Endothelial cell of umbilical vein (primary cell): ENCODE results near the gene RFC2. TPM values are rescaled to one million over a fixed set of nuclear protein-coding genes. Genes with fewer than 3 reads are reported as not detected.
A peak's percentile ranks its signal among the peaks of the same experiment; 100 is the strongest.
"Not testable (repeated sequence)": the region's sequence is repeated elsewhere in the genome, so short reads cannot be mapped to it uniquely, and the experiment has no call there.

Experiments
- BruUV-seq: library from RNA; stranded (reverse); fragments of 400-500 nt; replicated peaks from 2 replicates; lab custom pipeline; 2021; lab: Mats Ljungman, UMichigan
- CTCF ChIA-PET: fragments of 300-600, 350-600 bp; sonication (Branson Sonifier 250); formaldehyde crosslinking; loops from one replicate; lab custom pipeline; 2021; ENCODE audit warnings: antibody characterized with exemption, inconsistent platforms; lab: Charles Lee
- POLR2A ChIA-PET: fragments of 300-600, 350-600 bp; sonication (Branson Sonifier 250); formaldehyde crosslinking; loops from one replicate; lab custom pipeline; 2021; ENCODE audit warnings: antibody characterized with exemption, inconsistent platforms; lab: Charles Lee
- DNase-seq: peaks from one replicate; pipeline ENCODE4 v3.0.0-alpha.2; 2011; ENCODE audit warnings: low read depth, low spot score
- FAIRE-seq: peaks from 2 replicates; lab custom pipeline; 2011; peaks lifted over from hg19 to GRCh38; lab: Jason Lieb, UNC
- H2AFZ ChIP-seq: 2 replicates; pipeline ENCODE4 v1.6.0; 2012; ENCODE audit warnings: low read depth, low read length, control low read depth, inconsistent platforms
- H3K27ac ChIP-seq: 2 replicates; pipeline ENCODE4 v1.5.1; 2011; ENCODE audit warnings: low read depth, mild to moderate bottlenecking, control low read depth, low read length, moderate library complexity; ENCODE audit not compliant: insufficient read depth
- H3K27me3 ChIP-seq, 2 experiments: 2 replicates each; pipeline versions ENCODE4 v1.6.0 to v1.6.1; 2011; ENCODE audit warnings: low read length in 2 of 2, mixed read lengths in 1 of 2; ENCODE audit not compliant: control insufficient read depth in 2 of 2, insufficient read depth in 2 of 2
- H3K36me3 ChIP-seq, 2 experiments: 2 replicates in 1 of 2; 3 replicates in 1 of 2; pipeline ENCODE4 v1.5.1; 2011; ENCODE audit warnings: low read length in 2 of 2, mild to moderate bottlenecking in 1 of 2, moderate library complexity in 1 of 2; ENCODE audit not compliant: control insufficient read depth in 2 of 2, insufficient read depth in 2 of 2; ENCODE audit errors: extremely low read depth in 1 of 2
- H3K4me1 ChIP-seq: 3 replicates; pipeline ENCODE4 v1.5.1; 2011; ENCODE audit warnings: mild to moderate bottlenecking, low read length; ENCODE audit not compliant: control insufficient read depth, insufficient read depth; ENCODE audit errors: extremely low read depth
- H3K4me2 ChIP-seq: 2 replicates; pipeline ENCODE4 v1.6.1; 2011; ENCODE audit warnings: low read length, control low read depth, mixed read lengths; ENCODE audit not compliant: insufficient read depth
- H3K4me3 ChIP-seq, 3 experiments: fragments of 200-600 bp in 1 of 3; sonication (generic), shearing (Covaris generic) in 1 of 3; replicated peaks in 1 of 3; 2 replicates each; pipeline ENCODE4 v1.5.1; 2011 to 2016; ENCODE audit warnings: control low read depth in 3 of 3, low read length in 3 of 3, mild to moderate bottlenecking in 2 of 3, inconsistent platforms in 1 of 3, low read depth in 1 of 3, moderate library complexity in 1 of 3; ENCODE audit not compliant: insufficient read depth in 1 of 3
- H3K79me2 ChIP-seq: 2 replicates; pipeline ENCODE4 v1.6.0; 2012; ENCODE audit warnings: low read length, inconsistent platforms; ENCODE audit not compliant: control insufficient read depth, insufficient read depth
- H3K9ac ChIP-seq: replicated peaks from 2 replicates; pipeline ENCODE3; 2011; ENCODE audit warnings: low read length, control low read depth; ENCODE audit not compliant: insufficient read depth; ENCODE audit errors: extremely low read depth
- H3K9me1 ChIP-seq: replicated peaks from 3 replicates; pipeline ENCODE4 v1.6.0; 2011; ENCODE audit warnings: mild to moderate bottlenecking, low read length; ENCODE audit not compliant: control insufficient read depth, insufficient read depth; ENCODE audit errors: extremely low read depth
- H3K9me3 ChIP-seq: replicated peaks from 2 replicates; pipeline ENCODE4 v1.5.1; 2012; ENCODE audit warnings: low read length, inconsistent platforms; ENCODE audit not compliant: control insufficient read depth, insufficient read depth
- H4K20me1 ChIP-seq: replicated peaks from 2 replicates; pipeline ENCODE3; 2011; ENCODE audit warnings: mild to moderate bottlenecking, low read length; ENCODE audit not compliant: control insufficient read depth, insufficient read depth; ENCODE audit errors: extremely low read depth
- EZH2 ChIP-seq: IDR thresholded peaks from 2 replicates; pipeline ENCODE4 v1.6.1; 2012; ENCODE audit warnings: borderline replicate concordance, low read depth, mild to moderate bottlenecking, moderate library complexity, low read length, inconsistent platforms; ENCODE audit not compliant: severe bottlenecking
- FOS ChIP-seq: IDR thresholded peaks from 2 replicates; pipeline ENCODE4 v1.6.1; 2011; ENCODE audit warnings: mild to moderate bottlenecking, low read length, moderate library complexity, borderline replicate concordance; ENCODE audit not compliant: insufficient read depth
- JUN ChIP-seq: IDR thresholded peaks from 2 replicates; pipeline ENCODE4 v1.6.1; 2011; ENCODE audit warnings: borderline replicate concordance, low read depth; ENCODE audit not compliant: insufficient read length, insufficient read depth
- MYC ChIP-seq: IDR thresholded peaks from one replicate; pipeline ENCODE4 v1.6.1; 2011; ENCODE audit warnings: mild to moderate bottlenecking, low read depth, low read length
- POLR2A ChIP-seq: IDR thresholded peaks from 2 replicates; pipeline ENCODE4 v1.6.1; 2012; ENCODE audit warnings: low read depth, mild to moderate bottlenecking, control low read depth, low read length
- POLR2AphosphoS5 ChIP-seq: IDR thresholded peaks from 2 replicates; pipeline ENCODE4 v1.6.1; 2012; ENCODE audit warnings: low read depth, mild to moderate bottlenecking, control low read depth, low read length, moderate library complexity; ENCODE audit not compliant: insufficient read depth
- dilution Hi-C: fragments of 300-500 bp; cut with MboI; formaldehyde crosslinking; loops from one replicate; pipeline ENCODE4 v1.15.0; 2019; ENCODE audit warnings: low sequenced_read_pairs; ENCODE audit not compliant: extremely low pct_ligation_motif_present
- intact Hi-C: fragments of 100-400 bp; cut with micrococcal nuclease; formaldehyde crosslinking; loops from one replicate; pipeline ENCODE4 v1.10.0; 2022
- polyA plus RNA-seq, 4 experiments: library from polyadenylated mRNA; depleted of rRNA in 3 of 4; stranded (reverse) in 3 of 4; unstranded in 1 of 4; fragments of >200 nt; gene quantifications; 2 replicates each; pipeline versions ENCODE4 v1.2.1 to v1.2.3, GENCODE V29; 2011 to 2012; ENCODE audit warnings: missing spikeins in 1 of 4
- total RNA-seq: library from RNA; stranded (reverse); gene quantifications from 2 replicates; pipeline ENCODE4 v1.2.3, GENCODE V29; 2021
- TF ChIP-seq, protein P1 (sequence below): IDR thresholded peaks from 2 replicates; pipeline ENCODE4 v1.6.1; 2011; ENCODE audit not compliant: insufficient read depth, insufficient read length

The RFC2 gene
- total and polyA plus RNA-seq, 2 donors (not counting 3 experiments of a cell fraction or from before 2014, with no cell fraction given): 24.4 to 44.3 TPM

DNA sequence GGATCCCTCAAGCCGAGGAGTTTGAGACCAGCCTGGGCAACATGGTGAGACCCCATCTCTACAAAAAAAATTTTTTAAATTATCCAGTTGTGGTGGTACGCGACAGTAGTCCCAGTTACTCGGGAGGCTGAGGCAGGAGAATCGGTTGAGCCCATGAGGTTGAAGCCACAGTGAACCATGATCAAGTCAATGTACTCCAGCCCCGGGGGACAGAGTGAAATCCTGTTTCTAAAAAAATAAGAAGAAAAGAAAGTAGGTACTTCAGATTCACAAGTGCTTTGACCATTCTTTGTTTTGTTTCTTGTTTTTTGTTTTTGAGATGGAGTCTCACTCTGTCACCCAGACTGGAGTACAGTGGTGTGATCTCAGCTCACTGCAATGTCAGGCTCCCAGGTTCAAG, 1.3 kb upstream of the RFC2 start:
- H3K36me3 ChIP-seq, H3K27ac ChIP-seq, POLR2A ChIA-PET, H3K27me3 ChIP-seq, H3K9me3 ChIP-seq, H2AFZ ChIP-seq, FAIRE-seq, H3K9ac ChIP-seq, dilution Hi-C loops, H4K20me1 ChIP-seq, intact Hi-C loops, BruUV-seq, H3K9me1 ChIP-seq, DNase-seq: not testable (repeated sequence)
- peaks cover 15% of the 10 kb centered on the region for H3K79me2 ChIP-seq
- H3K4me1 ChIP-seq: peaks cover 22% of the 10 kb centered on the region
- peak overlapping the region; percentile 44 for H3K4me2 ChIP-seq
- peak overlapping the region in 1 of 3 experiments; percentile 75 for H3K4me3 ChIP-seq
- CTCF ChIA-PET: interaction anchor here (0.9 to 1.9 kb wide), 2 partner anchors 9 to 49 kb away, joined by 4 to 13 read pairs; no protein-coding TSS in a partner anchor

DNA sequence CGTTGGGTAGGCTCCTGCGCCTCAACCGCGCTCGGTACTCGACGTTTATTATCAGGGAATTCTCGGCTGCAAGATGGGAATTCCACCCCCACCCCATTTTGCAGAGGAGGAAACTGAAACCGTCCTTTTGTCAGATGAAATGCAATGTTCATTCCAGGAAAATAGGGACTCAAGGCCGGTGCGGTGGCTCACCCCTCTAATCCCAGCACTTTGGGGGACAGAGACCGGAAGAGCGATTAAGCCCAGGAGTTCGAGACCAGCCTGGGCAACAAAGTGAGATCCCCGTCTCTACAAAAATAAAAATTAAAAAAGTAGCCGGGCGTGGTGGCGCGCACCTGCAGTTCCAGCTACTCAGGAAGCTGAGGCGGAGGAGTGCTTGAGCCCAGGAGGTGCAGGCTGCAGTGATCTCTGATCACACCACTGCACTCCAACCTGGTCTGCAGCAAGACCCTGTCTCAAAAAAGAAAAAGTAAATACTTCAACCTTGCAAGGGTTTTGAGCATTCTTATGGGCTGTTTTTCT, 720 bp upstream of the RFC2 start:
- Histone ChIP-seq H3K79me2 (peaks cover 15% of the 10 kb centered on the region), H3K9me3 (no peaks in the 10 kb centered on the region), H3K9me1 (no peaks in the 10 kb centered on the region), H3K36me3 (peaks cover 0 to 2% of the 10 kb centered on the region in 2 experiments), H2AFZ (peak overlapping the region; percentile 93), H3K27me3 (no peaks in the 10 kb centered on the region), H3K4me3 (peak overlapping the region; percentile 42 to 78 (median 75)), H3K4me2 (peak overlapping the region; percentile 44), H4K20me1 (no peaks in the 10 kb centered on the region), H3K4me1 (peaks cover 22% of the 10 kb centered on the region), H3K9ac (peak overlapping the region; percentile 85), H3K27ac (peak overlapping the region; percentile 79)
- intact Hi-C loops (loop anchor here (1.0 to 5.0 kb wide), 5 partner anchors 17 to 138 kb away; partner anchors contain the start of gene CLIP2), dilution Hi-C loops (no loop called here)
- POLR2A ChIA-PET: interaction anchor here (0.6 to 1.2 kb wide), 2 partner anchors 10 to 25 kb away, joined by 4 to 7 read pairs; no protein-coding TSS in a partner anchor
- TF ChIP-seq POLR2A (no peak), MYC (no peak), FOS (no peak), POLR2AphosphoS5 (no peak), EZH2 (no peak), JUN (no peak)
- TF ChIP-seq, protein P1, sequence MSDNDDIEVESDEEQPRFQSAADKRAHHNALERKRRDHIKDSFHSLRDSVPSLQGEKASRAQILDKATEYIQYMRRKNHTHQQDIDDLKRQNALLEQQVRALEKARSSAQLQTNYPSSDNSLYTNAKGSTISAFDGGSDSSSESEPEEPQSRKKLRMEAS: no peak
- peak; percentile 77 for FAIRE-seq
- no peak for DNase-seq
- CTCF ChIA-PET: interaction anchor here (0.7 to 1.9 kb wide), 7 partner anchors 10 to 147 kb away, joined by 3 to 13 read pairs (median 4); no protein-coding TSS in a partner anchor
- no TSS peak for BruUV-seq
